ENCODE data around the gene RHBDF1. TPM values are rescaled to one million over a fixed set of nuclear protein-coding genes. Genes with fewer than 3 reads are reported as not detected.

RHBDF1 gene
- total RNA-seq = 10 to 100 TPM; 55.4 to 79.5 TPM

GRCh38 chr16:72561-73548, at the start of gene RHBDF1:
RHBDF1 (minus strand) TSS chr16:72631; CDS start chr16:65015, 7,616 bp downstream.
- H3K27me3 ChIP-seq (replicated peaks; ENCODE audit: insufficient read depth) = no peaks in the 10 kb centered on the region
- peak within 1 kb of the TSS; percentile 84 to 95 for H3K27ac ChIP-seq
- WGBS = 26% methylated on average over 52 of the region's 62 CpGs
- H3K4me3 ChIP-seq = peak within 1 kb of the TSS; percentile 61 to 78
- peak; percentile 59 for DNase-seq (ENCODE audit: low spot score)
- intact Hi-C loops (cut with DNase I) = no loop called here
- no peaks in the 10 kb centered on the region for H3K9me3 ChIP-seq
- TF ChIP-seq POLR2AphosphoS5 (IDR thresholded peaks at IDR 0.05) (peak; percentile 16), POLR2A (IDR thresholded peaks at IDR 0.05) (peak; percentile 33), CTCF (IDR thresholded peaks at IDR 0.05) (peak in 1 of 4 experiments; percentile 10)
- H3K36me3 ChIP-seq = no peaks in the 10 kb centered on the region
- H3K4me1 ChIP-seq (replicated peaks) = peaks cover 35% of the 10 kb centered on the region

- H3K4me1 ChIP-seq (replicated peaks) = no peaks in the 10 kb centered on the region
- H3K4me3 ChIP-seq = no peak overlapping the region
- H3K36me3 ChIP-seq = no peaks in the 10 kb centered on the region
- TF ChIP-seq POLR2AphosphoS5 (IDR thresholded peaks at IDR 0.05) (no peak), POLR2A (IDR thresholded peaks at IDR 0.05) (no peak), CTCF (IDR thresholded peaks at IDR 0.05) (no peak)
- H3K27me3 ChIP-seq (replicated peaks; ENCODE audit: insufficient read depth) = no peaks in the 10 kb centered on the region
- intact Hi-C loops (cut with DNase I) = no loop called here
- no peak overlapping the region for H3K27ac ChIP-seq
- H3K9me3 ChIP-seq = no peaks in the 10 kb centered on the region
- WGBS = 86% methylated on average over 2 of the region's 2 CpGs
- DNase-seq (ENCODE audit: low spot score) = no peak
Measured at GRCh38 chr16:120756-121155, 48.3 kb upstream of the RHBDF1 start.

GRCh38 chr16:119835-120491, 47.5 kb upstream of the RHBDF1 start:
- no peak for DNase-seq (ENCODE audit: low spot score)
- Histone ChIP-seq H3K4me3 (no peak overlapping the region), H3K36me3 (no peaks in the 10 kb centered on the region), H3K4me1 (replicated peaks) (no peaks in the 10 kb centered on the region), H3K27me3 (replicated peaks; ENCODE audit: insufficient read depth) (no peaks in the 10 kb centered on the region), H3K27ac (no peak overlapping the region), H3K9me3 (no peaks in the 10 kb centered on the region)
- TF ChIP-seq POLR2A (IDR thresholded peaks at IDR 0.05) = no peak
- no peak for TF ChIP-seq CTCF (IDR thresholded peaks at IDR 0.05)
- no peak for TF ChIP-seq POLR2AphosphoS5 (IDR thresholded peaks at IDR 0.05)
- WGBS = 98% methylated on average over 3 of the region's 3 CpGs
- intact Hi-C loops (cut with DNase I) = no loop called here

- intact Hi-C loops (cut with DNase I) = no loop called here
- Histone ChIP-seq H3K4me3 (no peak overlapping the region), H3K9me3 (no peaks in the 10 kb centered on the region), H3K27me3 (replicated peaks; ENCODE audit: insufficient read depth) (no peaks in the 10 kb centered on the region), H3K36me3 (no peaks in the 10 kb centered on the region), H3K4me1 (replicated peaks) (no peaks in the 10 kb centered on the region), H3K27ac (no peak overlapping the region)
- WGBS = 79% methylated on average over 5 of the region's 5 CpGs
- DNase-seq (ENCODE audit: low spot score) = no peak
- TF ChIP-seq POLR2AphosphoS5 (IDR thresholded peaks at IDR 0.05) (no peak), POLR2A (IDR thresholded peaks at IDR 0.05) (no peak), CTCF (IDR thresholded peaks at IDR 0.05) (no peak)
Measured at GRCh38 chr16:119295-119694, 46.9 kb upstream of the RHBDF1 start.

All from prostate gland (tissue), 2 donors.